OCI-LY1 (cell line): ENCODE data around the gene TESK2.

ENCODE experiments used
- H2AFZ ChIP-seq: fragments of 200-600 bp; sonication (generic), shearing (Covaris generic); 2 replicates; pipeline ENCODE4 v1.6.0; 2014; ENCODE audit warnings: antibody characterized with exemption, mild to moderate bottlenecking, low read length
- H3F3A ChIP-seq: fragments of 200-600 bp; sonication (generic), shearing (Covaris generic); 2 replicates; pipeline ENCODE4 v1.6.0; 2014; ENCODE audit warnings: mild to moderate bottlenecking, antibody characterized with exemption, low read length, moderate library complexity; ENCODE audit not compliant: insufficient read depth
- H3K27ac ChIP-seq: fragments of 200-600 bp; sonication (generic); 2 replicates; pipeline ENCODE4 v1.5.1; 2014; ENCODE audit warnings: low read length, mixed run types, mild to moderate bottlenecking, low read depth; ENCODE audit not compliant: poor library complexity, severe bottlenecking
- H3K27me3 ChIP-seq: fragments of 200-600 bp; sonication (generic); 2 replicates; pipeline ENCODE4 v1.6.0; 2014; ENCODE audit warnings: antibody characterized with exemption, mild to moderate bottlenecking, low read length, moderate library complexity; ENCODE audit not compliant: insufficient read depth
- H3K36me3 ChIP-seq: fragments of 200-600 bp; sonication (generic); 2 replicates; pipeline ENCODE4 v1.6.1; 2014; ENCODE audit warnings: mild to moderate bottlenecking, antibody characterized with exemption, low read length, moderate library complexity, mixed read lengths; ENCODE audit not compliant: insufficient read depth
- H3K4me1 ChIP-seq: fragments of 200-600 bp; sonication (generic); 2 replicates; pipeline ENCODE4 v1.5.1; 2014; ENCODE audit warnings: mild to moderate bottlenecking, low read length, moderate library complexity; ENCODE audit not compliant: insufficient read depth, severe bottlenecking
- H3K4me2 ChIP-seq: fragments of 200-600 bp; sonication (generic), shearing (Covaris generic); 2 replicates; pipeline ENCODE4 v1.6.1; 2014; ENCODE audit warnings: low read length
- H3K4me3 ChIP-seq: fragments of 200-600 bp; sonication (generic); 2 replicates; pipeline ENCODE4 v1.5.1; 2014; ENCODE audit warnings: low read length, low read depth, mild to moderate bottlenecking, mixed read lengths; ENCODE audit not compliant: poor library complexity, severe bottlenecking
- H3K79me2 ChIP-seq: fragments of 200-600 bp; shearing (Covaris generic); 2 replicates; pipeline ENCODE4 v1.6.1; 2016; ENCODE audit warnings: mixed run types, low read length, mixed read lengths; ENCODE audit not compliant: insufficient read depth
- H3K9ac ChIP-seq: fragments of 200-600 bp; sonication (generic), shearing (Covaris generic); 2 replicates; pipeline ENCODE4 v1.6.1; 2014; ENCODE audit warnings: mild to moderate bottlenecking, low read length, mixed read lengths
- H3K9me2 ChIP-seq: fragments of 200-600 bp; sonication (generic), shearing (Covaris generic); 2 replicates; pipeline ENCODE4 v1.6.1; 2014; ENCODE audit warnings: low read depth, mild to moderate bottlenecking, low read length, mixed read lengths
- H3K9me3 ChIP-seq: fragments of 200-600 bp; shearing (Covaris generic); 2 replicates; pipeline ENCODE4 v1.6.1; 2014; ENCODE audit warnings: low read length, mixed read lengths
- H4K20me1 ChIP-seq: fragments of 200-600 bp; sonication (generic), shearing (Covaris generic); 2 replicates; pipeline ENCODE4 v1.6.0; 2016; ENCODE audit warnings: mild to moderate bottlenecking, low read length; ENCODE audit not compliant: insufficient read depth
- CTCF ChIP-seq: fragments of 200-600 bp; sonication (generic), shearing (Covaris generic); IDR thresholded peaks from 2 replicates; pipeline ENCODE4 v1.5.1; 2017; ENCODE audit warnings: mild to moderate bottlenecking, antibody characterized with exemption, low read length, moderate library complexity, mixed read lengths
- EZH2 ChIP-seq: fragments of 200-600 bp; sonication (generic), shearing (Covaris generic); IDR thresholded peaks from 2 replicates; pipeline ENCODE4 v1.8.0; 2017; ENCODE audit warnings: borderline replicate concordance, mixed run types, mild to moderate bottlenecking, antibody characterized with exemption, low read length, moderate library complexity, mixed read lengths

Gene TESK2

GRCh38 chr1:45353685-45354084 is 137.3 kb downstream of the TESK2 start:
- no peaks in the 10 kb centered on the region for H4K20me1 ChIP-seq
- no peak overlapping the region for H3K4me2 ChIP-seq
- H3K9me2 ChIP-seq, result no peaks in the 10 kb centered on the region
- H3F3A ChIP-seq, result no peaks in the 10 kb centered on the region
- H3K27ac ChIP-seq, result no peak overlapping the region
- H3K27me3 ChIP-seq, result no peaks in the 10 kb centered on the region
- TF ChIP-seq EZH2, result no peak
- no peaks in the 10 kb centered on the region for H3K36me3 ChIP-seq
- H3K9me3 ChIP-seq, result no peaks in the 10 kb centered on the region
- H3K9ac ChIP-seq, result no peak overlapping the region
- peaks cover 11% of the 10 kb centered on the region for H3K4me1 ChIP-seq
- no peak overlapping the region for H2AFZ ChIP-seq
- H3K4me3 ChIP-seq, result no peak overlapping the region
- no peaks in the 10 kb centered on the region for H3K79me2 ChIP-seq

GRCh38 chr1:45351508-45351907 is 139.5 kb downstream of the TESK2 start:
- Histone ChIP-seq H3K27me3 (no peaks in the 10 kb centered on the region), H3K4me2 (no peak overlapping the region), H3K4me1 (peaks cover 11% of the 10 kb centered on the region), H4K20me1 (no peaks in the 10 kb centered on the region), H3K36me3 (no peaks in the 10 kb centered on the region), H3K9ac (no peak overlapping the region), H3K4me3 (no peak overlapping the region), H2AFZ (no peak overlapping the region), H3K79me2 (no peaks in the 10 kb centered on the region), H3K9me2 (no peaks in the 10 kb centered on the region), H3K27ac (no peak overlapping the region), H3F3A (no peaks in the 10 kb centered on the region), H3K9me3 (no peaks in the 10 kb centered on the region)
- TF ChIP-seq EZH2 (no peak), CTCF (no peak)

GRCh38 chr1:45348966-45349677 is 141.8 kb downstream of the TESK2 start:
- Histone ChIP-seq H3K9me3 (no peaks in the 10 kb centered on the region), H3K9ac (no peak overlapping the region), H3K79me2 (no peaks in the 10 kb centered on the region), H4K20me1 (no peaks in the 10 kb centered on the region), H3K27ac (no peak overlapping the region), H3K36me3 (peaks cover 18% of the 10 kb centered on the region), H3K4me1 (no peaks in the 10 kb centered on the region), H3K27me3 (no peaks in the 10 kb centered on the region), H3K9me2 (no peaks in the 10 kb centered on the region), H2AFZ (no peak overlapping the region), H3K4me3 (no peak overlapping the region), H3K4me2 (no peak overlapping the region), H3F3A (no peaks in the 10 kb centered on the region)
- no peak for TF ChIP-seq EZH2
- no peak for TF ChIP-seq CTCF

- TF ChIP-seq CTCF (no peak), EZH2 (no peak)
- no peak overlapping the region for H3K4me3 ChIP-seq
- no peak overlapping the region for H3K27ac ChIP-seq
- H3K4me2 ChIP-seq, result no peak overlapping the region
- H3K36me3 ChIP-seq, result peaks cover 23% of the 10 kb centered on the region
- no peaks in the 10 kb centered on the region for H3K9me3 ChIP-seq
- H3K79me2 ChIP-seq, result no peaks in the 10 kb centered on the region
- no peaks in the 10 kb centered on the region for H3K9me2 ChIP-seq
- H3K4me1 ChIP-seq, result no peaks in the 10 kb centered on the region
- no peak overlapping the region for H2AFZ ChIP-seq
- H3K9ac ChIP-seq, result no peak overlapping the region
- H3K27me3 ChIP-seq, result no peaks in the 10 kb centered on the region
- H4K20me1 ChIP-seq, result no peaks in the 10 kb centered on the region
- H3F3A ChIP-seq, result no peaks in the 10 kb centered on the region
Measured at GRCh38 chr1:45348609-45348965, 142.4 kb downstream of the TESK2 start.
